CD14-positive monocyte (primary cell): ENCODE results near the gene USHBP1. TPM values are rescaled to one million over a fixed set of nuclear protein-coding genes. Genes with fewer than 3 reads are reported as not detected.
A peak's percentile ranks its signal among the peaks of the same experiment; 100 is the strongest.

Source experiments
- DNase-seq, 3 donors: peaks; one replicate each; pipeline ENCODE4 v3.0.0-alpha.2; 2011 to 2022
- H2AFZ ChIP-seq: 2 replicates; pipeline ENCODE4 v1.6.0; 2012; ENCODE audit warnings: mild to moderate bottlenecking, low read depth, low read length, inconsistent platforms; ENCODE audit not compliant: insufficient read depth, poor library complexity, severe bottlenecking
- H3K27ac ChIP-seq, 2 donors: 1 replicate in 1 of 2; 2 replicates in 1 of 2; pipeline ENCODE4 v1.5.1; 2012 to 2013; ENCODE audit warnings: low read length in 2 of 2, control low read depth in 1 of 2, inconsistent platforms in 1 of 2, low read depth in 1 of 2, mild to moderate bottlenecking in 1 of 2
- H3K27me3 ChIP-seq, 2 donors: one replicate each; pipeline versions ENCODE4 v1.6.0 to v1.6.1; 2011 to 2013; ENCODE audit warnings: low read length in 2 of 2; ENCODE audit not compliant: control insufficient read depth in 2 of 2, insufficient read depth in 2 of 2
- H3K36me3 ChIP-seq, 2 donors: replicated peaks in 1 of 2; 1 replicate in 1 of 2; 2 replicates in 1 of 2; pipeline versions ENCODE4 v1.5.1 to v1.6.1; 2012 to 2013; ENCODE audit warnings: low read length in 2 of 2, control low read depth in 1 of 2, inconsistent platforms in 1 of 2, mild to moderate bottlenecking in 1 of 2; ENCODE audit not compliant: insufficient read depth in 2 of 2, control insufficient read depth in 1 of 2
- H3K4me1 ChIP-seq, 2 donors: 1 replicate in 1 of 2; 2 replicates in 1 of 2; pipeline versions ENCODE4 v1.5.1 to v1.6.1; 2012 to 2013; ENCODE audit warnings: low read length in 2 of 2, control low read depth in 1 of 2, inconsistent platforms in 1 of 2, mild to moderate bottlenecking in 1 of 2, moderate library complexity in 1 of 2; ENCODE audit not compliant: insufficient read depth in 2 of 2, control insufficient read depth in 1 of 2
- H3K4me2 ChIP-seq: replicated peaks from 2 replicates; pipeline ENCODE3; 2012; ENCODE audit warnings: low read length, moderate library complexity, mild to moderate bottlenecking; ENCODE audit not compliant: poor library complexity, severe bottlenecking; ENCODE audit errors: extremely low read depth
- H3K4me3 ChIP-seq, 3 experiments: fragments of 200-600 bp in 1 of 3; sonication (generic) in 1 of 3; replicated peaks in 1 of 3; 1 replicate in 2 of 3; 2 replicates in 1 of 3; pipeline ENCODE4 v1.5.1; 2011 to 2013; ENCODE audit warnings: low read length in 3 of 3, mild to moderate bottlenecking in 3 of 3, control low read depth in 2 of 3, low read depth in 2 of 3, inconsistent platforms in 1 of 3, moderate library complexity in 1 of 3
- H3K79me2 ChIP-seq: 2 replicates; pipeline ENCODE4 v1.6.0; 2012; ENCODE audit warnings: mild to moderate bottlenecking, control low read depth, inconsistent platforms, low read length, moderate library complexity; ENCODE audit not compliant: insufficient read depth
- H3K9ac ChIP-seq: 2 replicates; pipeline ENCODE4 v1.6.0; 2017; ENCODE audit warnings: low read length, mild to moderate bottlenecking; ENCODE audit not compliant: insufficient read depth, poor library complexity, severe bottlenecking
- H3K9me3 ChIP-seq, 2 donors: replicated peaks in 1 of 2; 1 replicate in 1 of 2; 2 replicates in 1 of 2; pipeline versions ENCODE4 v1.5.1 to v1.6.1; 2012 to 2013; ENCODE audit warnings: low read length in 2 of 2, control low read depth in 1 of 2; ENCODE audit not compliant: control insufficient read depth in 1 of 2, insufficient read depth in 1 of 2
- H4K20me1 ChIP-seq: 2 replicates; pipeline ENCODE4 v1.6.0; 2012; ENCODE audit warnings: mild to moderate bottlenecking, low read length, control low read depth, moderate library complexity; ENCODE audit not compliant: insufficient read depth
- H3K27ac Mint-ChIP-seq, 7 donors: one replicate each; pipeline ENCODE4 v1.8.0; 2020; ENCODE audit warnings: mild to moderate bottlenecking in 7 of 7, mixed read lengths in 7 of 7, moderate library complexity in 6 of 7, inconsistent platforms in 2 of 7
- H3K27me3 Mint-ChIP-seq, 3 donors: one replicate each; pipeline ENCODE4 v1.8.0; 2021 to 2022; ENCODE audit warnings: low read depth in 3 of 3, mild to moderate bottlenecking in 3 of 3, mixed read lengths in 3 of 3, moderate library complexity in 3 of 3, inconsistent platforms in 1 of 3
- H3K36me3 Mint-ChIP-seq, 2 donors: one replicate each; pipeline ENCODE4 v1.8.0; 2020; ENCODE audit warnings: mixed read lengths in 2 of 2, inconsistent platforms in 1 of 2, mild to moderate bottlenecking in 1 of 2
- H3K4me1 Mint-ChIP-seq: one replicate; pipeline ENCODE4 v1.8.0; 2020; ENCODE audit warnings: mild to moderate bottlenecking, mixed read lengths
- H3K4me3 Mint-ChIP-seq, 2 donors: one replicate each; pipeline ENCODE4 v1.8.0; 2020; ENCODE audit warnings: mild to moderate bottlenecking in 2 of 2, mixed read lengths in 2 of 2, moderate library complexity in 1 of 2
- H3K9me3 Mint-ChIP-seq, 7 donors: one replicate each; pipeline ENCODE4 v1.8.0; 2020 to 2022; ENCODE audit warnings: mixed read lengths in 7 of 7, mild to moderate bottlenecking in 6 of 7, moderate library complexity in 6 of 7, inconsistent platforms in 2 of 7
- CTCF ChIP-seq: fragments of 200-600 bp; IDR thresholded peaks from one replicate; pipeline ENCODE4 v1.8.0; 2022; ENCODE audit warnings: antibody characterized with exemption, mild to moderate bottlenecking
- whole genome bisulfite sequencing: methylation state at CpG from one replicate; pipeline ENCODE4 v1.1.5; 2013; ENCODE audit warnings: missing lambda C conversion rate; ENCODE audit not compliant: insufficient coverage; 5-methylcytosine and 5-hydroxymethylcytosine counted together
- intact Hi-C, 2 donors: fragments of 100-400 bp; cut with micrococcal nuclease; formaldehyde crosslinking; loops; one replicate each; pipeline versions ENCODE4 v1.15.0 to v1.15.1; 2023
- polyA plus RNA-seq, 3 donors: library from polyadenylated mRNA; depleted of rRNA in 1 of 3; unstranded in 2 of 3; stranded (reverse) in 1 of 3; fragments of 300-500 nt in 2 of 3; fragments of >200 nt in 1 of 3; fragmentation: Illumina TruSeq in 2 of 3; gene quantifications; 1 replicate in 2 of 3; 2 replicates in 1 of 3; pipeline ENCODE4 v1.2.3, GENCODE V29; 2012 to 2021

Gene USHBP1
- polyA plus RNA-seq, 3 donors, result not detected

GRCh38 chr19:17307876-17308377 is 43.4 kb upstream of the USHBP1 start:
- H3K36me3 Mint-ChIP-seq, result peaks cover 4 to 12% of the 10 kb centered on the region in 2 donors
- H3K27ac ChIP-seq, result no peak overlapping the region
- no peak overlapping the region for H2AFZ ChIP-seq
- peak overlapping the region in 1 of 7 donors; percentile 6 for H3K27ac Mint-ChIP-seq
- H3K4me2 ChIP-seq, result no peak overlapping the region
- no peak overlapping the region for H3K9ac ChIP-seq
- H3K4me3 ChIP-seq, result no peak overlapping the region
- intact Hi-C loops, result no loop called here
- H3K79me2 ChIP-seq, result peaks cover 54% of the 10 kb centered on the region
- no peaks in the 10 kb centered on the region for H3K9me3 Mint-ChIP-seq
- no peak for TF ChIP-seq CTCF
- WGBS, result 91% methylated on average over 8 of the region's 8 CpGs
- H3K27me3 Mint-ChIP-seq, result peaks cover 0 to 3% (median 0%) of the 10 kb centered on the region in 3 donors
- H3K4me3 Mint-ChIP-seq, result no peak overlapping the region
- peaks cover 43 to 53% of the 10 kb centered on the region in 2 donors for H3K4me1 ChIP-seq
- H4K20me1 ChIP-seq, result peaks cover 35% of the 10 kb centered on the region
- no peaks in the 10 kb centered on the region for H3K9me3 ChIP-seq
- H3K36me3 ChIP-seq, result peaks cover 0 to 14% of the 10 kb centered on the region in 2 donors
- peaks cover 42% of the 10 kb centered on the region for H3K4me1 Mint-ChIP-seq
- H3K27me3 ChIP-seq, result no peaks in the 10 kb centered on the region
- DNase-seq, result no peak

GRCh38 chr19:17306285-17306714 is 41.8 kb upstream of the USHBP1 start:
- WGBS, result 13% methylated on average over 24 of the region's 28 CpGs
- H3K9me3 ChIP-seq, result no peaks in the 10 kb centered on the region
- Mint-ChIP-seq H3K27me3 (peaks cover 0 to 3% (median 0%) of the 10 kb centered on the region in 3 donors), H3K36me3 (peaks cover 2 to 3% of the 10 kb centered on the region in 2 donors), H3K9me3 (peaks cover 0 to 1% (median 0%) of the 10 kb centered on the region in 7 donors), H3K4me3 (peak overlapping the region; percentile 86 to 90), H3K4me1 (peaks cover 44% of the 10 kb centered on the region), H3K27ac (peak overlapping the region; percentile 31 to 82 (median 60))
- H3K9ac ChIP-seq, result peak overlapping the region; percentile 66
- H4K20me1 ChIP-seq, result peaks cover 29% of the 10 kb centered on the region
- TF ChIP-seq CTCF, result no peak
- H2AFZ ChIP-seq, result peak overlapping the region; percentile 88
- H3K79me2 ChIP-seq, result peaks cover 53% of the 10 kb centered on the region
- H3K27me3 ChIP-seq, result no peaks in the 10 kb centered on the region
- H3K27ac ChIP-seq, result peak overlapping the region; percentile 56 to 82
- DNase-seq, result no peak
- peaks cover 54 to 64% of the 10 kb centered on the region in 2 donors for H3K4me1 ChIP-seq
- H3K4me2 ChIP-seq, result peak overlapping the region; percentile 80
- intact Hi-C loops, result no loop called here
- H3K4me3 ChIP-seq, result peak overlapping the region; percentile 53 to 76 (median 75)
- peaks cover 0 to 2% of the 10 kb centered on the region in 2 donors for H3K36me3 ChIP-seq
